T-helper 2 cell (primary cell): ENCODE data around the gene PRKCZ.

Experiments used
- DNase-seq, 5 experiments: peaks; one replicate each; pipeline versions ENCODE4 v3.0.0 to v3.0.0-alpha.2; 2012 to 2022

Gene PRKCZ

DNA sequence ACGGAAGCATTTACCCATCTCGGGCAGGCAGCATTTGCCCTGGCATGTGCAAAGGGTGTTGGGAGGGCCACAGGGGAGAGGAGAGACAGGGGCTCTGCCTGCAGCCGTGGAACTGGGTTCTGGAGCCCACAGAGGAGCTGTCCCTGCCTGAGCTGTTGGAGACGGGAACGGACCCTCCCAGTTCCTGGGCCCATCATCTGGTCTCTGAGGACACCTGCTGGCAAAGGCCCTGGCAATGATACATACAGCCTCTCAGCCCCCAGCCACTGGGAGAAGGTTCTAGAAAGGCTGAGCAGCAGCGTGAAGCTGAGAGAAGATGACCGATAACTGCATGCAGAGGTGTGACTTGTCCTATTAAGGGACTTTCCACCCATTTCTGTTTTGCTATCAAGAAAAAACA lies 113.0 kb downstream of the PRKCZ start:
- DNase-seq, result no peak

DNA sequence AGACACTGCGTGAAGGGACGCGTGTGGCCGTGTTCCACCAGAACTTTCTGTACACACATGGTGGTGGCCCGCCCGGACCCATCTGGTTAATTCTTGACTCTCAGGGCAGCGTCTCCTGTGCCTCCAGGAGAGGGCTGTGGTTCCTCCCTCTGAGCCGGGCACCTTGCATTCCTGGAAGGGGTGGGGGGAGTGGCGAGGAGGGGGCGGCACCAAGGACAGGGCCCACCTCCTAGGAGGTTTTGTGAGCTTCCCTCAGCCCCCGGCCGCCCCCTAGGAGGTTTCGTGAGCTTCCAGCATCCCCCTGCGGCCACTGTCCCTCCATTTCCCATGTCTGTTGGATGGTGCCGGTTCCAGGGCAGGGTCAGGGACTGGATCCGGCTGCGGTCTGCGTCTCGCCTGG lies 115.4 kb downstream of the PRKCZ start:
- DNase-seq, result no peak

DNA sequence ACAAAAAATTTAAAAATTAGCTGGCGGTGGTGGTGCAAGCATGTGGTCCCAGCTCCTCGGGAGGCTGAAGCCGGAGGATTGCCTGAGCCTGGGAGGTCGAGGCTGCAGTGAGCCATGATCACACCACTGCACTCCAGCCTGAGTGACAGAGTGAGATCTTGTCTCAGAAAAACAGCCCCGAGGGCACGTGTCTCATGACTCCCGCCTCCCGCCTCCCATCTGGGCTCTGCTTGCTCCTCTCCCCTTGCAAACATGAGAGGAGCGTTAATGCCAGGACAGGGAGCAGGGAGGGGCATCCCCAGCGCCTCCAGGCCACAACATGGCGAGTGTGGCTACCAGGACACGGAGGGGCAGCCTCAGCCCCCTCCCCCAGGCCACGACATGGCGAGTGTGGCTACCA lies 116.0 kb downstream of the PRKCZ start:
- no peak for DNase-seq

DNA sequence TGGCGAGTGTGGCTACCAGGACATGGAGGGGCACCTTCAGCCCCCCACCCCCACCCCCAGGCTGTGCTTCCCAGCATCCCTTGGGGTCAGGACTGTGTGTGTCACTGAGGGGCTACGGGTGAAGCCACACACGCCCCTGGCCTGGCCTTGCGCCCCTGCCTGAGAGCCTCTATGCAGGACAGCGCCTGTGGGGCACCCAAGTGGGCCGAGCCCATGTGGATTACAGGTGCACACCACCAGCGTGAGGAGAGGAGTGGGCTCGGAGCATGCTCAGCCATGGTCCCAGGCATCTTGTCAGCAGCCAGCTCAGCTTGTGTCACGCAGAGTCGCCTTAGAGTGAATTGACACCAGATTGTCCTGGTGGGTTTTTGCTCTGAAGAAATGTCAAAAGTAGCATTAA lies 116.5 kb downstream of the PRKCZ start:
- DNase-seq, result no peak

DNA sequence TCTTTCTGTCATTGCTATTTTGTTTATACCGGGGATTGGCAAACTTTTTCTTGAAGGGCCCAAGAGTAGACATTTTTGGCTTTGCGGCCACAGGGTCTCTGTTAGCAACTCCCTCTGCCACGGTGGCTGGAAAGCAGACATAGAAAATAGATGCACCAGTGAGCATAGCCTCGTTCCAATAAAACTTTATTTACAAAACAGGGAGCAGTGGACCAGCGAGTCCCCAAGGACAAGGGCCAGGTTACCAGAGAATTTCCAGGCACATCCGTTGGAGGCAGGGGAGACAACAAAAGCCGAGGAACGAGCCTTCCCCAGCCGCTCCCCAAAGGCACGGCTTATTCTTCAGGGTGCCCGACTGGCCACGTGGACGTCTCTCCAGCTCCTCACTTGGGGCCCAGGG lies 117.9 kb downstream of the PRKCZ start:
- no peak for DNase-seq

DNA sequence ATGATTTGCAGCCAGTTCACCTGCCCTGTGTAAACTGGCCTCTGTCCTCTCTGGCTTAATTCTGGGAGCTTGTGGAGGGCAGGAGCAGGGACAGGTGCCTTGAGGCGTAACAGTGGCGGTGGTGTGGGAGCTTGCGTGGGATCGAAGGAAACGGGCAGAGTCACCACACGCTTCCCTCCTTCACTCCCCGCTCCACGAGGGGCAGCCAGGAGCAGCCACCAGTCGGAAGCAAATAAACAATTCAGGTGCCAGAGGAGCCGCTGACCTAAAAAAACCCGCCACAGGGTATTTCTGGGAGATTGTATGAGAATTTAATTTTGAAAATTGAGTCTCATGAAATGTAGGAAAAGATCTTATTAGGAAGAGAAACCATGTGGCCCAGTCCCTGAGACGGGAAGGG lies 118.3 kb downstream of the PRKCZ start:
- DNase-seq, result no peak

DNA sequence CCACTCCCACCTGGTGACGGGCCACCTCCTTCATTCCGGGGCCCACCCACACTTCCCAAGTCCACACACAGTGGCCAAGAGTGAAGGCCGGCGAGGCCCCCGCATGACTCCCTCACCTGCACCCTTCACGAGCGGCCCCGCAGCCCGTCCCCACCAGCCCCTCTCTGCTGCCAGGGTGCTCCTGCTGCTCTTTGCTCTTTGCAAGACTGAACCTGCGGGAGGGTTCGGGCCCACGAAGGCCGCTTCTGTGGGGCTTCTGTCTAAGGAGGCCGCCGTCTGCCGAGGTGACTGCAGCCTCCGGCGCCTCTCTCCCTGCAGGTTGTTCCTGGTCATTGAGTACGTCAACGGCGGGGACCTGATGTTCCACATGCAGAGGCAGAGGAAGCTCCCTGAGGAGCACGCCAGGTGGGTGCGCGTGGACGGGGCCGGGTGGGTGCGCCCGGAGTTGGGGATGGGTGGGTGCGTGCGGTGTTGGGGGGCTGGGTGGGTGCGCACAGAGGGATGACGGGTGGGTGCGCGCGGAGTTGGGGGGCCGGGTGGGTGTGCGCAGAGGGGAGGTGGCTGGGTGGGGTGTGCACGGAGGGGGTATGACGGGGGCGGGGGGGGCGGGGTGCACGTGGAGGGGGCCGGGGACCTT lies 119.1 kb downstream of the PRKCZ start:
- DNase-seq, result no peak

DNA sequence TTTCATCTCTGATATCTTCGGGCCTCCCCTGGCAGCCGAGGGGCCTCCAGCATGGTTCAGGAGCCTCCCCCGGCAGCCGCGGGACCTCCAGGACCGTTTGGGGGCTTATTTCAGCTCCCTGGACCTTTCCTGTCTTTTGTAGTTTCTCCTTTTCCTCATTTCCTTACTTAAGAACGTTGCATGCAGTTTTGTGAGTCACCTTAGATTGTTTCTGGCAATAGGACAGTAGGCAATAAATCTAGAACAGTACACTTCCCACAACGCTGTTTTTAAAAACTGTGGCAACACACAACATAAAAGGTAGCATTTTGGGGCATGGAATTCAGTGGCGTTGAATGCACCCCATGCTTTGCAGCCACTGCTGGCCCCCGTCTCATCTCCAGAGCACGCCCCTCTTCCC lies 120.0 kb downstream of the PRKCZ start:
- no peak for DNase-seq

DNA sequence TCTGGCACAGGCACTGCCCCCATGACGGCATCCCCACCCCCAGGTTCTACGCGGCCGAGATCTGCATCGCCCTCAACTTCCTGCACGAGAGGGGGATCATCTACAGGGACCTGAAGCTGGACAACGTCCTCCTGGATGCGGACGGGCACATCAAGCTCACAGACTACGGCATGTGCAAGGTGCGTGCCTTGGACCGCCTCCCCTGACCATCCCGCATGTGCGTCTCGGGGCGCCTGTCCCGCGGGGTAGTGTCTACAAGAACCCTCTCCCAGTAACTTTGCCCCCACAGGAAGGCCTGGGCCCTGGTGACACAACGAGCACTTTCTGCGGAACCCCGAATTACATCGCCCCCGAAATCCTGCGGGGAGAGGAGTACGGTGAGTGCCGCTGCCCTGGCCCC lies 121.8 kb downstream of the PRKCZ start:
- DNase-seq, result no peak

DNA sequence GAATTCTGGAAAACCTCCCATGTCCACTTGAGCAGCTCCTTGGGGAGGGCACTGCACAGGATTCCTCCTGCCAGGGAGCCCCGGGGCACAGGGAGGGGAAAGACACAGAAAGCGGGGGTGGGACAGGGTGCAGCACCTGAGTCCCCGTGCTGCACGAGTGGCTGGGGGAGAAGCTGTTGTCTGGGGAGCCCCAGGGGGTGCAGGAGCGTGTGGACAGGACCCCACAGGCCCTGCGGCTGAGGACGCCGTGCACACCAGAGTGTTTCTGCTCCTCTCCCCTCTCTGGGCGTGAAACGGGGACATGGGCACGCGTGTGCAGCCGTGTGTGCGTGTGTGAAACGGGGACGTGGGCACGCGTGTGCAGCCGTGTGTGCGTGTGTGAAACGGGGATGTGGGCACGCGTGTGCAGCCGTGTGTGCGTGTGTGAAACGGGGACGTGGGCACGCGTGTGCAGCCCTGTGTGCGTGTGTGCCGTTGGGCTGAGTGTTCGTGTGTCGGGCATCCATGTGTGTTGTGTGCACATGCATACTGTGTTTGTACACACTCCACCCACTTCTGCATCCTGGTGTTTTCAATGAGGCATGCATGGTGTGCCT lies 122.4 kb downstream of the PRKCZ start:
- DNase-seq, result no peak

DNA sequence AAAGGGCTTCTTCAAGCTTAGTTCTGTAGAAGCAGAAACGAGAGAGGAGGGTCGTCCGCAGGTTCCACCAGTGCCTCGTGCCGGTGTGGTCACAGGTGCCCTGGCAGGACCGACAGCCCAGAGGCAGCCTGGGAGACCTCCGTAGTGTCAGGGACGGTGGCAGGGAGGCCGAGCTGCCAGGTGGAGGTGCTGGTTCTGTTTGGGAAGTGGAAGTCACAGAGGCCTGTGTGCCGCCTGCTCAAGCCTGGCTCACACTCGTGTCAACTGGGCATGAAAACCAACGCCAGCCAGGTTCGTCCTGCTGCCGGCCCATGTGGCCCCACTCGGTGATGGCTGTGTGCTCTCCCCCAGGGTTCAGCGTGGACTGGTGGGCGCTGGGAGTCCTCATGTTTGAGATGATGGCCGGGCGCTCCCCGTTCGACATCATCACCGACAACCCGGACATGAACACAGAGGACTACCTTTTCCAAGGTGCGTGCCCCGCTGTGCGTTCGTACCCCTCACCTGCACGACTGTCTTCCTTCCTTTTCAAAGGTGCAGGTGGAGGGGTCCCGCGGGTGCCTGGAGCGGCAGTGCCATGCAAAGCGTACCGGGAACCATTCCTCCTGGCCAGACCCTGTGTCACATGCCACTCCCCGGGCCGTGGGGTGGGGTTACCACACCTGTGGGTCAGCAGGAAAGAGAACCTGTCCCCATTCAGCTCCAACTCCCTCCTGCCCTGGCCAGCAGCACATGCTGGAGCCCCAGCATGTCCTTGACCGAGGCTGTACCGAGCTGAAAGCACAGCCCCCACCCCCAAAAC lies 123.5 kb downstream of the PRKCZ start:
- no peak for DNase-seq

DNA sequence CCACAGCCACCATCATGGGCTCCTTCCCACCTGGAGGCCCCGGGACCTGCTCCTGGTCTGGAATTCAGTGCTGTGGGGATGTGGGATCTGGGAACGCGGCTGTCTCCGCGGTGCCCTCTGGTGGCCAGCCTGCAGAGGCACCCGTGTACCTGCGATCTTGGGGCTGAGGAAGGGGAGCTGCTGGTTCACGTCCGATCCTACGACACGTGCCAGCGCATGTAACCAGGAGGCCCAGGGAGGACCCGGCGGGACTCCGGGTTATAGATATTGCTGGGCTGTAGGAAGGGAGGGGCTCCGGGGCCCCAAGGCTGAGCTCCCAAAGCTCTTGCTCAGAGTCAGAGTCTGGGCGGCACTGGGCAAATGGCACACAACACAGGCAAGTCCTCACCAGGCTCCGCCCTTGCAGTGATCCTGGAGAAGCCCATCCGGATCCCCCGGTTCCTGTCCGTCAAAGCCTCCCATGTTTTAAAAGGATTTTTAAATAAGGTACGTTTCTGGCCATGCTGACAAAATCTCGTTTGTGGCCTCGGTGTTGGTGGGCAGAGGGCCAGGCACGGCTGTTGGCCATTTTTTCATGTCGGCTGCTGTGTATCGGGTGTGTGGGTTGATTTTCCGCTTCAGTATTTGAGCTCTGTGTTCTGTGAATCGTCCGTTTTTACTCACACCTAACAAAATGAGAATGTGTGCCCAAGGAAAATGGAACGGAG lies 124.3 kb downstream of the PRKCZ start:
- peak in 1 of 5 experiments; percentile 53 for DNase-seq

DNA sequence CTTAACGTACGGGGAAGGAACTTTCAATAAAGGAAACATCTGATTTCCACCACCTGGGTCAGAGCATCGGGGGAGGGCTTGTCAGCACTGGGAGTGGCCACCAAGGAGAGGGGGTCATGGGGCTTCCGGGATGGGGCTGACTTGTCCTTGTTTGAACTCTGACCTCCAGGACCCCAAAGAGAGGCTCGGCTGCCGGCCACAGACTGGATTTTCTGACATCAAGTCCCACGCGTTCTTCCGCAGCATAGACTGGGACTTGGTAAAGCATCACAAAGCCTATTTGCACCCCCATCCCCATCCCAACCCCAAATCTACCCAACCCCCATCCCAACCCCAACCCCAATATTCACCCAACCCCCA lies 124.8 kb downstream of the PRKCZ start:
- DNase-seq, result no peak

DNA sequence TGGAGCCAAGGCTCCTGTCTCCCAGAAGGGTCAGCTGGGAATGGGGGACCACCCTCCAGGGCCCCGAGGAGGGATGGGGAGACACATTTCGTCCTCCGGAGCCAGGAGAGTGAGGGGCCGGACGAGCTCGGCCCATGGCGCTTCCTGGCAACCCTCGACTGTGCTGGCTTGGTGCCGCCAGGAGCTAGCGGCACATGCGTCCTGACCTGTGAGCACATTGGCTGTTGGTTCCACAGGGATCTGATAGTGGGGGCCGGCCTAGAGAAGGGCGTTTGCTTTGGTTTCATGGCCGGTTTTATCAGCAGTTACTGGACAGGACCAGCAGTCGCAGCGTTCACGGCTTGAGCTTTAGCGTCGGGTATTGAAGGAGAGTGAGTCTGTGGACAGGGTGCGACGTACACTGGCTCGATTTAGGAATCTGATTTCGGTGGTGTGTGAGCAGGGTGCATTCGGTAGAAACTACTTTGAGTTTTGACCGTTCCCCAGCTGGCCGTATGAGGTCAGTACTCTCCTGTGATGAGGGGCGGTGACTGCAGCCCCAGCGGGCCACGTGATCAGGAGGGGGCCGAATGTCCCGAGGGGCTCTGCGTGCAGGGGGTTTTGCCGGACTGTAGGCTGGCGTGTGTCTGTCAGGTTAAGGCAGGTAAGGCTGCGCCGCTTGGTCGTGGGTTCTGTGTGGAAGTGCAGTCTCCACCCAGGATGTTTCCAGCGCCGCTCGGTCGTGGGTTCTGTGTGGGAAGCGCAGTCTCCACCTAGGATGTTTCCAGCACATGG lies 125.7 kb downstream of the PRKCZ start:
- no peak for DNase-seq

DNA sequence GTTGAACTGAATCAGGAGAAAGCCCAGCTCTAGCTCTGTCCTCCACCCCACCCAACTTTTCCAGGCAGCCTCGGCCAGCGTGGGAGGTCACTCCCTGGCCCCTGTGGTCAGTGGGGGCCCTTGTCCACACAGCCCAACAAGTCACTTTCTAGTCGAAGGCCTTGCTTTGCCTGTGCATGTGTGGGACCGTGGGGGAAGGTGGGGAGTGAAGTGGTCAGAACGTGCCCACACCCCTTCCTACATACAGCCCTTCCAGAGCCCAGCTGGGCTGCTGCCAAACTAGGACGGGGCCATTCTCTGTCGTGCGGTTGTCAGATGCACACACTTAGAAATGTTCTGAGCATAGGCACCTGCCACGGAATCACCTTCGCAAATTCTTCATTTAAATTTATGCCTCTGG lies 126.4 kb downstream of the PRKCZ start:
- DNase-seq, result no peak

DNA sequence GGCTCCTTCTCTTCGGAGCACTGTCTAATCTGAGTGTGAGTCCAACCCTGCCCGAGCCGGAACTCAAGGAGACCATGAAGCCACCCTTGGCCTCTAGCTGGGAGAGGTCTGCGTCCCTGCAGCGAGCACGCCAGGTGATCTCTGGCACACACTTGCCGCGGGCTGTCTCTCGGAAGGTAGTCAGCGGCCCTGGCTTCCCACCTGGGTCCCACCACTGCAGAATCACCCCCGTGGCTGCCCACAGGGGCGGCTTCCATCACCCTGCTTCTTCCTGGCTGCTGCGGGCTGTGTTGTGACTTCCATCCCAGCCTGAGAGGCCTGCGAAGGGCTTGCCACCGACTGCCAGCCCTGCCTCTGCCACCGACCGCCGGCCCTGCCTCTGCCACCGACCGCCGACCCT lies 127.3 kb downstream of the PRKCZ start:
- DNase-seq, result no peak

DNA sequence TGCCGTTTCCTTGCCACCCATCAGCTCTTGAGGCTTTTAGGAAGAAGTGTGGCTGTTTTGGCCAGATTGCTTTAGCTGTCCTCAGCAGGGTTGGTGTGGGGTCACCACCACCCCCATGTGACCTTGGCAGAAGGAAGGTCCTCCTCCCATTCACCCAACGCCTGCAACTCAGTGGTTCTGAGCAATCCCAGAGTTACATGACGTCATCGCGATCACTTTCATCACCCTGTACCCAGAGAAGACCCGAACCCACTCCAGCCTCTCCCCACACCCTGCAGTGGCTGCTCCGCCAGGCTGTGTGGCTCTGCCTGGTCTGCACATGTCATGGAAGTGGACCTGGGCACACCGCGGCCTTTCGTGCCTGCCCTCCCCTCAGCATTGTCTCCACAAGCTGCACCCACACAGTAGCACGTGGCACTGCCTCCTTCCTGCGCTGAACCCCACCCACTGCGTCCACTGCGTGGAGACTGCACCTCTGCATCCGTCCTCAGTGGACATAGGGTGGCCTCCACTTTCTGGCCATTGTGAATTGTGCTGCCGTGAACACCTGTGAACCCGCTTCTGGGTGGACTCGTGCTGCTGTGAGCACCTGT lies 127.8 kb downstream of the PRKCZ start:
- DNase-seq, result no peak

DNA sequence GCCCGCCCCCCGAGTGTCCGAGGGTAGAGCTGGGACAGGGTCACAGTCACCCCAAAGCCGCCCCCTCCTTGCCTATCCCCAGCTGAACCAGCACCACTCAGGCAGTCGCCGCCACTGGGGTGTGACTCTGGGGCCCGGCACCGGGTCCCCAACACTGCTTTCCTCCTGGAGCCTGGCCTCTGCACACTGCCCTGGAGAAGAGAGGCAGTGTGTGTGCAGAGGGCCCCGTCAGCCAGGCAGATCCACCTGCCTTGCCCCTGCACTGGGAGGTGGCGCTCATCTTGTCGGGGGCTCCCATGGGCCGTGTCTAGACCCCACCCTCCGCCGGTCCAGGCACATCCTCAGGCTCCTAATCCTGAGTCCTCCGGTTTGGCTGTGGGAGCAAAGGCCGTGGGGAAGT lies 128.7 kb downstream of the PRKCZ start:
- DNase-seq, result no peak

DNA sequence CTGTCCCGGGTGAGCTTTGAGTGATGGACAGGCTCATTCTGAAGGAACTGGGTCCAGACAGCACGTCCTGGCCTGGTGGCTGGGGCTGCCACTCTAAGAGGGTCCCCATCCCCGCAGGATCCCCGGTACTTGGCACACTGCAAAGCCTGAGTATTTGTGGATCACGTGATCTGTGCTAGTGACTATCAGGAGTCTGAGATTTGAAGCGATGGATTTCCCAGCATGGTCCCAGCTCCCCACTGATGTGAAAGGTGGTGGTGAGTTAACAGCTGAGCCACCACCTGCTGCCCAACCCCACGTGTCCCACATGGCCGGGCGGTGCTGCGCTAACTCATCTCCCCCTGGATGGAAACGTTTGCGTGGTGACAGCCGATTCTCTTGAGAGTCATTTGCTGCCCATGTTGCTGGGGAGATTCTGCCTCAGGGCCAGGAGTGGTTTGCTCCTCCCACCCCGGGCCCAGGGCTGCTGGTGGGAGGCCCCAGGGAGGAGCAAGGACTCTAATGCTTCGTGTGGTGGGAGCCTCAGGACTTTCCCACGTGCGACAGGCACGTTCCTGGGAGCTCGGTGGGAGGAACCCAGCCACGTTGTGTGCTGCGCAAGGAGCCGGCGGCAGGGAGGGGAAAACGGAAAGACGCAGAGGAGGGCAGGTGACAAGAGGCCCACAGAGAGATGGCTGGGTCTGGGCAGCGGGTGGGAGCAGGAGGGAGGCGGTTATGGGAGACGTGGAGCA lies 129.2 kb downstream of the PRKCZ start:
- no peak for DNase-seq

DNA sequence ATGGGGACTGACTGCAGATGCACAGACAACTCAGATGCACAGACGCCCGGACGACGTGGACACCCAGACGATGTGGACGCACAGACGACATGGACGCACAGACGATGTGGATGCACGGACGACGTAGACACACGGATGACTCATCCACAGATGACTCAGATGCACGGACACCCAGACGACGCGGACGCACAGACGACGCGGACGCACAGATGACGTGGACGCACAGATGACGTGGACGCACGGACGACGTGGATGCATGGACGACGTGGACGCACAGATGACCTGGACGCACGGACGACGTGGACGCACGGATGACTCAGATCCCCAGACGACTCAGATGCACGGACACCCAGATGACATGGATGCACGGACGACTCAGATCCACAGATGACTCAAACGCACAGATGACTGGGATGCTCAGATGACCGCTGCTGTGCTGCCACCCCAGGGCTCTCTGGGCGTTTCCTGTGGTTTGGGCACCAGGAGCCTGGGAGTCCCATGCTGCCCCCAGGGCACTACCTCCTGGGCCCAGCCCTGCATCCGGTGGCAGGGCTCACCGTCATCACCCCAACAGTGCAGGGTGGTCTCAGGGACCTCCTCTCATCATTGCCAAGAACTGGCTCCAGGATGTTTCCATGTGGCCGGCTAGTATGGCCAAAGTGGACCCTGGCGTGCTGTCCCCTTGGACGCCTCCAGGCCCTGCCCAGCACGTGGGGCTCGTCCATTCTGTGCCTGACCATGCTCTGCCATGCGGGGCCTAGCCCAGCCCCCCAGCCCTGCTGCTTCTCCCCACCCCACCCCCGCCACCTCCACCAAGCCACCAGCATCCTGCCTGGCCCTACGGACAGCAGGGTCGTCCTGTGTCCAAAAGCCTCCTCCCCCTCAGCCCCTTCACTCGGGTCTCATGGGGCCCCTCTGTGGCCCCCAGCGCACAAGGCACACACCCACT lies 130.4 kb downstream of the PRKCZ start:
- DNase-seq, result no peak

DNA sequence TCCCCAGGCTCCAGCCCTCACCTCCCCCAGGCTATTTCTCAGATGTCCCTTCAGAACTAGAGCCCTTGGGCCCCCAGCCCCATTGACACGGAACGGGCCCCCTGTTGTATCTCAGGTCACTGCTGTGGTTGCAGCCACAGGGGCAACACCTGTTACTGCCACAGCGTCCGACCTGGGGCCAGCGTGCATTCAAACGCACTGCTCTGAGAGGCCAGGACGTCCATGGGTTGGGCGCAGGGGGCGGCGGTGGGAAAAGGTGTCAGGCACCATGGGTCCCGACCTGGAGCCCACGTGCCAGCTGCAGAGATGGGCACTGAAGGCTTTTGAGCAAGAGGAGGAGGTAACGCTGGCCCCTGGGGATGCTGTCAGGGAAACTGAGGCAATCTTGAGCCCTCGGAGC lies 131.1 kb downstream of the PRKCZ start:
- no peak for DNase-seq
